ENCODE data around the gene SFRP5.

The SFRP5 gene

DNA sequence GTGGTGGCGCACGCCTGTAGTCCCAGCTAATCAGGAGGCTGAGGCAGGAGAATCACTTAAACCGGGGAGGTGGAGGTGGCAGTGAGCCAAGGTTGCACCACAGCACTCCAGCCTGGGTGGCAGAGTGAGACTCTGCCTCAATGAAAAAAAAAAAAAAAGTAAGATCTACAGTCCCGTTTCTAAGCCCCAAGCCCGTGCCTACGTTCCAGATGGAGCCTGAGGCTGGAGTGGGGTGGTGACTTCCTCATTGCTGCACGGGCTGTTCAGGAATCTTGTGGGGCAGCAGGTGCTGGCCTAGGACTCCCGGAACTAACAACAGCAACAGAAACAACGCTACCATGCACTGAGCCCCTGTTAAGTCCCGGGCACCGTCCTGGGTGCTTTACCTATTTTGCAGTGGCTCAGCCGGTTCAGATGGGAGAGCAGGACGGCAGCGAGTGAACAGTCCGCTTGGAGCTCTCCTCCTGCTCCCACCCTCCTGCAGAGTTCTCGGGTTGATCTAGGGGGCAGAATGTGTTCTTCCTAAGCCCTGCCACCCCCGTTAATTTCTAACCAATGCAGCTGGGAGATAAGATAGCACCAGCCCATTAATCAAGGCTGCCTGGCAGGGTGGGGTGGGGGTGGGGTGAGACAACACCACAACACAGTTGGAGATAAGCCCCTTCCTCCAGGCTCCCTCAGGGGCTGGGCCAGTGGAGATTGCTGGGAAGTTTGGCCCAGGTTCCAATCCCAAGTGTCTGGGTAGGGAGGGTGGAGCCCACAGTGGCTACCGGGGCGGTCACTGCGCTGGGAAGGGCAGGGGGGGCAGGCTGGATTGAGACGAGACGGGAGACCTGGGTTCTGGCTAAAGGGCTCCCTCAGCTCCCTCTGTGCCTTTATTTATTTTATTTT, 17.0 kb upstream of the SFRP5 start:
- in situ Hi-C loops (cut with HindIII; ENCODE audit: low sequenced_read_pairs) = no loop called here

GRCh38 chr10:97785731-97786130, 13.9 kb upstream of the SFRP5 start:
- in situ Hi-C loops (cut with HindIII; ENCODE audit: low sequenced_read_pairs) = no loop called here

DNA sequence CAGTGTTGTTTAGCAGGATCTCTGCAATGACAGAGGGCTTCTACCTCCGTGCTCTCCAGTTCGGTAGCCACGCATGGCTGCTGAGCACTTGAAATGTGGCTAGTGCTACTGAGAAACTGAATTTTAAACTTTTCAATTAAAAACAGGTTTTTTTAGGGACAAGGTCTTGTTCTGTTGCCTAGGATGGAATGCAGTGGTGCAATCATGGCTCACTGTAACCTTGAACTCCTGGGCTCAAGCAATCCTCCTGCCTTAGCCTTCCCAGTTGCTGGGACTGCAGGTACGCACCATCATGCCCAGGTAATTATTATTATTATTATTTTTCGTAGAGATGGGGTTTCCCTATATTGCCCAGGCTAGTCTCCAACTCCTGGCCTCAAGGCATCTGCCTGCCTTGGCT, 13.4 kb upstream of the SFRP5 start:
- in situ Hi-C loops (cut with HindIII; ENCODE audit: low sequenced_read_pairs) = no loop called here

GRCh38 chr10:97784200-97784810, 12.5 kb upstream of the SFRP5 start:
- in situ Hi-C loops (cut with HindIII; ENCODE audit: low sequenced_read_pairs) = no loop called here

DNA sequence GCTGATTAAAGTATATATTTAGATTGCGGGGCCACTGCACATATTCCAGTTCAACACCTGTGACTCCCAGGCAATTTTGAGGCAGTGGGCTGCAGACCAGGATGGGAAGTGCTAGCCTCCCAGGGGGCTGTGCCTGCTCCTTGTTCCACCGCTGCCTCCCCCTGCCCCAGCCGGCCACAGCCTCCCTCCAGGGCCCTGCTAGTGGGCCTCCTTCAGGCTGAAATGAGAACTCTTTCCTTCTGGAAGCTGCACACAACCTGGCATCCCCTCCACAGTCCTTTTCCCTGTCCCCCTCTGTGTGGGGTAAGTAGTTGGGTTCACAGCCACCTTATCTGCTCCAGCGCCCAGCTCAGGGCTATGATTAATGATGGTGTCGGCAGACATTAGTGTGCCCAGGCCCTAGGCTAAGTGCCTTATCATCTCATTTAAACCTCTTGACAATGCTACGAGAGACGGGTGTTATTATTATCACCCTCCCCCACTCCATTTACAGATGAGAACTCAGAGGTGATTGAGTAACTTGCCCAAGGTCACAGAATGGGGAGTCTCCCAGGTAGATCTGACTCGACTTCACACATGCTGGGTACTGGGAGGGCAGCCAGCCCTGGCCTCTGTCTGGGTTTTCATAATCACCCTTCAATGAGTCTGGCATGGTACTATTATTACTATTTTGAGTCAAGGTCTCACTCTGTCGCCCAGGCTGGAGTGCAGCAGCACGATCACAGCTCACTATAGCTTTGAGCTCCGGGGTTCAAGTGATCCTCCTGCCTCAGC, 10.8 kb upstream of the SFRP5 start:
- in situ Hi-C loops (cut with HindIII; ENCODE audit: low sequenced_read_pairs) = no loop called here

- in situ Hi-C loops (cut with HindIII; ENCODE audit: low sequenced_read_pairs) = no loop called here
Observed at GRCh38 chr10:97781618-97782331, 10.0 kb upstream of the SFRP5 start.

- in situ Hi-C loops (cut with HindIII; ENCODE audit: low sequenced_read_pairs) = no loop called here
Observed at GRCh38 chr10:97780841-97781617, 9.2 kb upstream of the SFRP5 start.

DNA sequence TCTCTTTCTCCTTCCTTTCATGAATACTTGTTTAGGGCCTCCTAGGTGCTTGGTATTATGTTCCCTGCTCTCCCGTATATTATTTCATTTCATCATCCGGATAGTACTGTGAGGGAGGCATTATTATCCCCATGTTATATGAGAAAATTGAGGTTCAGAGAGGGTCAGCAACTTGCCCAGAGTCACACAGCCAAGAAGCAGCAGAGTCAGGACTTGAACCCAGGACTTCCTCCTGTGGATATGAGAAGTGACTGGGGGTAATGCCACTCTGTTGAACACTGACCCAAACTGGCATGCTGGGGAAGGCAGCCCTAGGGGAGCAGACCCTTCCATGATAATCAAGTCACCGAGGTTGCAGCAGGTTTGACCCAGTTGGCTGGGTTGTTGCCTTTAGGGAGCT, 8.2 kb upstream of the SFRP5 start:
- in situ Hi-C loops (cut with HindIII; ENCODE audit: low sequenced_read_pairs) = loop anchor here (5.0 kb wide), 1 partner anchor 93 kb away; the partner anchor contains the start of gene AVPI1

- in situ Hi-C loops (cut with HindIII; ENCODE audit: low sequenced_read_pairs) = loop anchor here (5.0 kb wide), 1 partner anchor 92 kb away; the partner anchor contains the start of gene AVPI1
Observed at GRCh38 chr10:97779492-97779891, 7.7 kb upstream of the SFRP5 start.

DNA sequence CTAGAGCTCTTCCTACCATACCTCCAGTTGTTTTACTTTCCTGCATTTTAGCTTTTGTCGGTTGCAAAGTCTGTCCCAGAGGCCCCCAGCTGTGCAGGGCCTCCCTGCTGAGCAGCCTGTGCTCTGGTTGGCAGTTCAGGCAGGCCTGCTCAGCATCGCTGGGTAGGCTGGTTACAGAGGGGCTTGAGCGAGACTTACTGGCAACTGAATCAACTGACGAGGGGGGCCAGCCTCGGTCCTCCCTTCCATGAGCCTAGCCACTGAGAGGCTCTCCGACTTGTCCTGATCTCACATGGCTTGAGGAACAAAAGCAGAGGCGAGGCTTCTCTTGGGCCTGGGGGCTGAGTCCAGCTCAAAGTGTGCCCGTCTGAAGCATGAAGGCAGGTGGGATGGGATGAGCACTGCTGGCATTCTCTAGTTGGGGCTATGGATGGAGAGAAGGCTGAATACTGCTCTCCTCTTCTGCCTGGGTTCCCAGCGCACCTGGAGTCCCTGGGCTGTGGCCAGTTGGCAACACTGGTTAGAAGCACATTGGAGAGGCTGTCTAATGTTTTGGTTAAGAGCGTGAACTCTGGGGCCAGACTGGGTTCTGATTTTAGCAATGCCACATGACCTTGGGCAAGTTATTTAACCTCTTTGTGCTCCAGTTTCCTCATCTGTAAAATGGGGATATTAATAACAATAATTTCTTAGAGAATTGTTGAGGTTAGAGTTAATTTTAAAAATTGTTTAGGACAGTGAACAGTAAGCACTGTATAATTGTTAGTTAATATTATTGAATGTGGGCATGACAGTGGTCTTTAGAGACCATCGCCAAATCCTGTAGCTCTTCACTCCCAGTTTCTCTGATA, 6.9 kb upstream of the SFRP5 start:
- in situ Hi-C loops (cut with HindIII; ENCODE audit: low sequenced_read_pairs) = loop anchor here (5.0 kb wide), 1 partner anchor 91 kb away; the partner anchor contains the start of gene AVPI1

GRCh38 chr10:97777143-97777542, 5.3 kb upstream of the SFRP5 start:
- in situ Hi-C loops (cut with HindIII; ENCODE audit: low sequenced_read_pairs) = loop anchor here (5.0 kb wide), 1 partner anchor 90 kb away; the partner anchor contains the start of gene AVPI1

- in situ Hi-C loops (cut with HindIII; ENCODE audit: low sequenced_read_pairs) = loop anchor here (5.0 kb wide), 1 partner anchor 88 kb away; the partner anchor contains the start of gene AVPI1
Observed at GRCh38 chr10:97774811-97775294, 3.1 kb upstream of the SFRP5 start.

- in situ Hi-C loops (cut with HindIII; ENCODE audit: low sequenced_read_pairs) = no loop called here
Observed at GRCh38 chr10:97773096-97773495, 1.3 kb upstream of the SFRP5 start.

- in situ Hi-C loops (cut with HindIII; ENCODE audit: low sequenced_read_pairs) = no loop called here
Observed at GRCh38 chr10:97771055-97771891, 526 bp downstream of the SFRP5 start.

DNA sequence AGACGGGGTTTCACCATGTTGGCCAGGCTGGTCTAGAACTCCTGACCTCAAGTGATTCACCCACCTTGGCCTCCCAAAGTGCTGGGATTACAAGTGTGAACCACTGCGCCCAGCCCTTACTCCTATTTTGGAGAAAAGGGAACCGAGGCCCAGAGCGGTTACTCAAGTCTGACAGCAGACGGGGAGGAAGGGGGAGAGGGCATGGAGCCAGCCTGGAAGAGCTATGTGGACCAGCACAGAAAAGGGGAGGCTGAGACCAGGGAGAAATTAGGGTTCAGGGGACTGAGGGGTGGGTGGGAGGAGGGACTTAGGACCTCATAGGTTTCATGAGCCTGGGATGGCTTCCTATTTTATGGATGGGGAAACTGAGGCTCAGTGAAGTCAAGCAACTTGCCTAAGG, 1.5 kb downstream of the SFRP5 start:
- in situ Hi-C loops (cut with HindIII; ENCODE audit: low sequenced_read_pairs) = no loop called here

- in situ Hi-C loops (cut with HindIII; ENCODE audit: low sequenced_read_pairs) = no loop called here
Observed at GRCh38 chr10:97768322-97769315, 3.2 kb downstream of the SFRP5 start.

Data from endothelial cell of hepatic sinusoid (primary cell).